HG03432 (cell line): ENCODE data around the gene CMIP.

Source experiments
- ATAC-seq: cut with Tn5 transposase; IDR thresholded peaks from one replicate; pipeline ENCODE4 v1.9.1; 2021; ENCODE audit warnings: mild to moderate bottlenecking, moderate library complexity; ENCODE audit not compliant: unreplicated experiment

CMIP gene

DNA sequence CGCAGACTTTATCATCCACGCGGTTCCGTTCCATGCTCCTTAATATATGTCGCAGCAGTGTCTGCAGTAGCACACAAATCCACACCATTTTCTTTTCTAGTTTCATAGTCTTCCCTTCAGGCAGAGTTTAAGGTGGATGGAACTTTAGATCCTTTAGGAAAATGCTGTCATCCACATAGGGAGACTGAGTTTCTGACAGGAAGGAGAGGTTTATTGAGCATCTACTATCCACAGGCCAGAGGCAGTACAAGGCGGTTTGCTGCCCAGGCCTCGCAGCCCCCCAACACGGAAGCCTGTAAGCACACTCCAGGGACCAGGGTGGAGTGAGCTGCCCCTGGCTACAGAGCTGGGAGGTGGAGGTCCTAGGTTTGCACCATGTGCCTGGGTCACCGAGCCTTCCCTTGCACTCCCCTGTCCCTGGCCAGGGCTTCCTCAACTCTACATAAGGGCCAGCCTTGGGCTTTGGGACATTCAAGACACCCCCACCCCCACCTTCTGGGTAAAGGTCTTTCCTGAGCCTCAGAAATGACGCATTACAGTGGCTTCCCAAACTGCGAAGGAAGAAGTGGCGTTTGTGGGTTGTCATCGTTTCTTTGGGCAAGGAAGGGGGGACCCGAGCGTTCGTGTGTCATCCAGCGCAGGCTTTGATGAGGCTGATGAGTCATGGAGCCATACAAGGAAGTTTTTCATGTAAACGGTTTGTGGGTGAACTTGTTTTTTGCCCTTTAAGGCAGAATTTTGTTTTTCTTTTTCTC is 188.0 kb downstream of the CMIP start:
- no peak for ATAC-seq

DNA sequence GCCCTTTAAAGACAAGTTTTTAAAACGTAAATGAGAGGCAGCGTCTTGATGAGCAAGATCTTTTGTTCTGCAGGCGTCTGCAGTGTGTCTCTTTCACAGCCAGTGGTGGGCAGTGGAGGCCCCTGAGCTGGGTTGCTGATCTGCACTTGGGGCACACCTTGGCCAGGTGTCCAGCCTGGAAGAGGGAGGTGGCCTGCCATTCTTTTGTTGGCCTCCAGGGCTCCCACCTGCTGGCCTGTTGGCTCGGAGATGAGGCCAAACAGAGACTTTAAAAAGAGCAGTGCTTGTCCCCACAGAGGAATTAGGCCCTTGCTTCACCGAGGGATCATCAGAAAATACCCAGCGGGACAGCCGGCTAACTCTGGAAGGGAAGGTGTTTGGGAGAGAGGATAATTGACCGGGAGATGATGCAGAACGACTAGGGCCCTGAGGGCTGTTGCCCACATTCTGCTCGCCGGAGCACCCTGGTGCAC is 188.6 kb downstream of the CMIP start:
- ATAC-seq, result no peak

DNA sequence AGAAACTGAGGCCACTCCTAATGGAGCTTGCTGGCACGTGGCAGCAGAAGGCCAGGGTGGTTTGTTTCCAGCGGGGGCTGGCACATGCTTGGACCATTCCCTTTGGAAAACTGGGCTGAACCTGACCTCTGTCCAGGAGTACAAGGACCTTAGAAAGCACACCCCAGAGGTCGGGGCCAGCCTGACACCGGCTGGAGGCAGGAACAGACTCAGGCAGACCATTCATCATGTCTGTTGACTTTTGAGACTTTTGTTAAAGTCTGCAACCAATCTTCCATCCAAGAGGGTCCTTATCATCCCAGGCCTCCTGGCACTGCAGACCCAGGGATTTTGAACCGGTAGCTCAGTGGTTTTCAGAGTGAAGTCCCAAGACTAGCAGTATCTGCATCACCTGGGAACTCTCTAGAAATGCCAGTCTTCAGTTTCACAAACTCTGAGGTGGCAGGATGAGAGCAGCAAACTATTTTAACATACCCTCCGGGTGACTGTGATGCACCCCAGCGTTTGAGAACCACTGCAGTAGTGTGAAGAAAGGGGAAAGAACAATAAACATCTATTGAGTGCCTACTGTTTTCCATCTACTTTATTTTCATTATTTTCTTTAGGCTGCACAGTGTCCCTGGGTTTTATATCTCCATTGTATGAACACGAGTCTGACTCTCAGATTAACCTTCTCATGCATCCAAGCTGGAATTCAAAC is 189.2 kb downstream of the CMIP start:
- ATAC-seq, result no peak

DNA sequence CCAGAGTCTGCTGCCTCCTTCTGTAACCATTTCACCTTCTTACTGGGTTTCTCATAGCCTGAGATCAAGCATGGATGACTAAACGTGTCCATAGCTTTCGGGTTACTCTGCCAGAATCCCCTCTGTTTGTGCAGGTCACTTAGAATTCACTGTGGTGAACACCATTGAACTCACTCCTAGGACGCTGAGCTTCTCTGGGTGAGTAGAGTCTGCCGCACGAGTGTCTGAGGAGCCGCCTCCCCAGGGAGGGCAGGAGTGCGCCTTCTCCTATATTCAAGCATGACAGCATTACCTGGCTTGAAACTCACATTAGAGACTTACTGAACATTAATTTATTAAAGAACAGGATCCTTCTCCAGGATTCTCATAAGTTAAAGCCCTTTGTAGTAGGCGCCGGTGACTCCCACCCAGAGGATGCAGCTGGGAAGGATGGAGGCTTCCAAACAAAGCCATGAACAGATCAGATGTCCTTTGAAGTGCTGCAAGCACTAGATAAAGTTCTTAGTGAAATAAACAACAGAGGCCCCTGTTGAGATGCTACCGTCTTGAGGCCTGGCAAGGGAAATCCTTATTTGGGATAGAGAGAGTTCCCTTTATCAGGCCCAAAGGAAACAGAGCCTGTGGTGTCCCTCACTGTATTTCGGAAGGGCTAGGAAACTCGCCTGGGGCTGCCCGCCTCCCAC is 189.9 kb downstream of the CMIP start:
- ATAC-seq, result no peak

DNA sequence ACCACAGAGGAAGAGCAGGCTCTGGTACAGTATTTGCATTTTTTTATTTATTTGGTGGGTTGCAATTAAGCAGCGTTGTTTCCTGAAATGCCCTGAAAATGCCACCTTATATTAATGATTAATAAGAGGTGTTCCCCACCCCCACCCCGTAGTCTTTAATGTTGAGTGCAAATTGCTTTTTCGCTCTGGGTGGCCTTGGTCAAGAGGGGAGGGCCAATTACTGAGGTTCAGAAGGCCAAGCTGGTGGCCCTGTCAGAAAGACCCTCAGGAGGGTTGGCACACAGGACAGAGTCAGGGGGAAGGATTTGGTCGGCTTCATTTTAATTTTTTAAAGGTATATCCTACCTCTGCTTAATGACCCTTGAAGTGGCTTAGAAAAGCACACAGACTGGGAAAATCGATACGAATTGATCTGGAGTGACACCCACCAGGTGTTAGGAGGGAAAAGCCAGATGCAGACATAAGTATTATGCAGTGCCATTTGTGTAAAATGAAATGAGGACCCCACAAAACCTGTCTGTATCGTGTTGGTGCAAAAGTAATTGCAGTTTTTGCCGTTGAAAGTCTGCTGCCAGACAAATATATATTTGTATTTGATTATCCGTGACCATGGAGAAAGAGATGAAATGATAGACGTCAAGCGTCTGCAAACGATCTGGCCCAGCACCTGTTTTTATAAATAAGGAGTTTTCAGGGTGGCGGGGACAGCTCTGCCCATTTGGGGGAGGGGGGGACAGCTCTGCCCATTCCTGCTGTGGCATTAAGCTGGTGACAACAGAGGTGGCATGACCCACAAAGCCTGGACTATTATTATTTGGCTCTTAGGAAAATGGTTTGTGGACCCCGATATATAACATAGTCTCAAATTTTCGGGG is 190.7 kb downstream of the CMIP start:
- no peak for ATAC-seq

DNA sequence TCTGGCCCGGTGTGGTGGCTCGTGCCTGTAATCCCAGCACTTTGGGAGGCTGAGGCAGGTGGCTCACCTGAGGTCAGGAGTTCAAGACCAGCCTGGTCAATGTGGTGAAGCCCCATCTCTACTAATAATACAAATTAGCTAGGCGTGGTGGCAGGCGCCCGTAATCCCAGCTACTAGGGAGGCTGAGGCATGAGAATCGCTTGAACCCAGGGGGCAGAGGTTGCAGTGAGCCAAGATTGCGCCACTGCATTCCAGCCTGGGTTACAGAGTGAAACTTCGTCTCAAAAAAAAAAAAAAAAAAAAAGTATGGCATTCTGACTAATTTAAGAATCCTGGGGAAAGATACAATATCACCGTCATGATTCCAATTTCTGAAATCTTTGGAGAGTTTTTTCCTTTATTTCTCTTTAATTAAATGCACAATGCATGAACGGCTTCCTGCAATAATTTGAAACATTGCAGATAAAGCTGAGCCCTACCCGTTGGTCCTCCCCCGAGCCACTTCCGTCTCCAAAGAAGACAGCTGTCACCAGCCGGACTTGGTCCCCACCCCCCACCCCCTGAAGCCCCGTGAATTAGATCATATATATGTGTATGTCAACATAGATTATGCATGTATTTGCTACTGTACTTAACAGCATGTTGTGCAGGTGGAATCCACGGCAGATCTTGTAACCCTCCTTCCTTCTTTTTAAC is 191.8 kb downstream of the CMIP start:
- no peak for ATAC-seq

DNA sequence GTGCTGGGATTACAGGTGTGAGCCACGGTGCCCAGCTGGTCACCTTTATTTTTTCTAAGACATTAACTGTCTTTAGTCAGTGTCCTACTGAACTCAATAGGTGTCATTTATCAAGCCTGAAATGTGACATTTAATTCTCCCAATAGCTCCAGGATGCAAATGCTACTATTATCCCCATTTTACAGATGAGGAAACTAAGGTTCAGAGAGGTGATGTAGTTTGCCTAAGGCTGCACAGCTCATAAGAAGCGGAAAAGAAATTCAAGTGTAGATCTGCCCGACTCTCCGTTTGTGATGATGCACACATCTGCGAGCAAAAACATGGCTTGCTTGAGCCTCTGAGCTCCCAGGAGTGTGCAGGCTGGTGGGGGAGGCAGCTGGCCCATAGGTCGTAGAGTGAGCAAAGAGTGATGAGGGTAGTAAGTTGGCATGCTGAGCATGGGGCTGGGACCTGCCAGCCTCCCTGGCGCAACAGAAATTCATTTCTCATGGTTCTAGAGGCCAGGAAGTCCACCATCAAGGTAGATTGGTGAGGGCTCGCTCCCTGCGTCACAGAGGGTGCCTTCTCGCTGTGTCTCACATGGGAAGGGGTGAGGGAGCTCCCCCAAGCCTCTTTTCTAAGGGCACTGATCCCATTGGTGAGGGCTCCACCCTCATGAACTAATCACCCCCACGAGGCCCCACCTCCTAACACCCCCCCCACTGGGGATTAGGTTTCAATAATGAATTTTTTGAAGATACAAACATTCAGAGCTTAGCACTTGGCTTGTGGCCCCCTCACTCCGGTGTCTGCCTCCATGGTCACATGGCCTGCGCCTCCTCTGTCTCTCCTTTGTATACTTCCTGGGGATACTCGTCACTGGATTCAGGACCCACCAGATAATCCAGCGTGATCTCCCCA is 193.0 kb downstream of the CMIP start:
- ATAC-seq, result no peak

DNA sequence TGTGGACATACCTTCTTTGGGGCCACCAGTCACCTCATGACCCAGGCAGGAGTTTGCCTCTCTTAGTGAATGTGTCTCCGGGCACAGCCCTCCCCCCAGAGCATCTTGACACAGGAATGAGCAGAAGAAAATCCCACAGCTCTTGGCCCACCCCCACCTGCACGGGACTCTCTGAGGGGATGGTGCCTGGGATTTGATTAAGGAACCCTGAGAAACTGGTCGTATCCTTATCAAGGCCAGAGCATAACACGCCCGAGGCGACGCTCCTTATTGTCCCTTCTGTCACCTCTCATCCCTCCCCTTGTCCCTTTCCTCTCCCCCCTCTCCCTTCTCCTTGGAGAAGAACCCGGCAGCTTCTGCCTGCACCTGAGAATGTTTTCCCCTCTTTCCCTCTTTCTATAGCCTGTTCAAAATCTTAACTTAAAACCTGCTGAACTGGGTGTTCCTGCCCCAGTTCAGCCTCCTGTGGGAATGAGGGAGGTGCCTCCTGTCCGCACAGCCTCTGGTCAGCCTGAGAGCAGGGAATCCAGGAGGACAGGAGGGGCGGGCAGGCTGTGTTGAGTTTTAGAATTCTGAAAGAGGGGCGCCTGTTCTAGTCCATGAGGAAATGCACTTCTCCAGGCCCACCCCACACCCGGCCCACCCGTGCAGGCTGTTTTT is 193.8 kb downstream of the CMIP start:
- no peak for ATAC-seq

DNA sequence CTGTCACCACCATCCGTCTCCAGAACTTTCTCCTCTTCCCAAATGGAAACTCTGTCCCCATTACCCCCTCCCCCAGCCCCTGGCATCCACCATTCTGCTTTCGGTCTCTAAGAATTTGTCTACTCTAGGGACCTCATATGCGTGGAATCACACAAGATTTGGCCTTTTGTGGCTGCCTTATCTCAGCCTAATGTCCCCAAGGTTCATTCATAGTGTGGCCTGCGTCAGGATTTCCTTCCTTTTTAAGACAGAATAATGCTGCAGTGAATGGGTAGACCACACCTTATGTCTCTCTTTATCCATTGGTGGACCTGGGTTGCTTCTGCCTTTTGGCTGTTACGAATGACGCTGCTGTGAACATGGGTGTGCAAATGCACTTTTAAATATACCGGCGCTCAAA is 194.7 kb downstream of the CMIP start:
- ATAC-seq, result no peak

DNA sequence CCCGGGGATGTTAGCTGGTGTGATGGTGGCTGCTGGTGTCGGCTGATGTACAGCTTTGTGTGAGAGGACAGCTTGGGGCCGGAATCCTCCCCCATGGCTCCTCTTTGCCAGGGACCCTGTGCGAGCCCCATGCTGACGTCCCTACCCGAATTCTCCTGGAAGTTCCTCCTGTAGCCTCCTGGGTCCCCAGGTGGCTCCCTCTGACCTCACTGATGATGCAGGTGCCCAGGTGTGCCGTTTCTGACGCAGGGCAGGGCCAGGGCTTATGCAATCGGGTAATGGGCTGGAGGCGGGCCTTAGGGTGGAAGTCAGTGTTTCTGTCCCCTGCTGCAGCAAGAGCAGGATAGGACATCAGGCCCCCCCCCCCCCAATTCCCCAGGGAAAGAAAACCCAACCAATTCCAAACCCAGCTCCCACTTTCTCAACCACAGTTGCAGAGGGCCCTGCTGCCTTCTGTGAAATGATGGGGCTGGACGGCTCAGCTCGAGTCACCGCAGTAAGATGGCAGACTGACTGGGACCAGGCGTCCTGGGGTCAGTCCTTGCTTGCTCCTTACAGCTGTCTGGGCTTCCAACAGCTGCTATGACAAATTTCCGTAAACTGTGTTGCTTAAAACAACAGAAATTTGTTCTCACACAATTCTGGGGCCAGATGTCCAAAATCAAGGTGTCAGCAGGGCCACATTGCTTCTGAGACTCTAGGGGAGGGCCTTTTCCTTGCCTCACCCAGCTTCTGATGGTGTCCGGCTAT is 195.5 kb downstream of the CMIP start:
- ATAC-seq, result no peak

DNA sequence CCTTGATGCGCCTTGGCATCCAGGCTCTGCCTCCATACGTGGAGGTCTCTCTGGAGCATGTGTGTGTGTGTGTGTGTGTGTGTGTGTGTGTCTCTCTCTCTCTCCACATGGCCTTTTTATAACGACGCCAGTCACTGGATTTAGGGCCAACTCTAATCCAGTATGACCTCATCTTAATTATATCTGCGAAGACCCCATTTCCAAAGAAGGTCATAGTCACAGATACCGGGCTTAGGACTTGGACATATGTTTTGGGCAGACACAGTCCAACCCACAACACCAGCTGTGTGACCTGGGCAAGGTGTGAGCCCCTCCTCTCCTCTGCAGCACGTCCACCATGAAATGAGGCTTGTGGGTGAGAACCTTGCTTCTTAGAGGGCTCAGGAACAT is 196.1 kb downstream of the CMIP start:
- no peak for ATAC-seq

DNA sequence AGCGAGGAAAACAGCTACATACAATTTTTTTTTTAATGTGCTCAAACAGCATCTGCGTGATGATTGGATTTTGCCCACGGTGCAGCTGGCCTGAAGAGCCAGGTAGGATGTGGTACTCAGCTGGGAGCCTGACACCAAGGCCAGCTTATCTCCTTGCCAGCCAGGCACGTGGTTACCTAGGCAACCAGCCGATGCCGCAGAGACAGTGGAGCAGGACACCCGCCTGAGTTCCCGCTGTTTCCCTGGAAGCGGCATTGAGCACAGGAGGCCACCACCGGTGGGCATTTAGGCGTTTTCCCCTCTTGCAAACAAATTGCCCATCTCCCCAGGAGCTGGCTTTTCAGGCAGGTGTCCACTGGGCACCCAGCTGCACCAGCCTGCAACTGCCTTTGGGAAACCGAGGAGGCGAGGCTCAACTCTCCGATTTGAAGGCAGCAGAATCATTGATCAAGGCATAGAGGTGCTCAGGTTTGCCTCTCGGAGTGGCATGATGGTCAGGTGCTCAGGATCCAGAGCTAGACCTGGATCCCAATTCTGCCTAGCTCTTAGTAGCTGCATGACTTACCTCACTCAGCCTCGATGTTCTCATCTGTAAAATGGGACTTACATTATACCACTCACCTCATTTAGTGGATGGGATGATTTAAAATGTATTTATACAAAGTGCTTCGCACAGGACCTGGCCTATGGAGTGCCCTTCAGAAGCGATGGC is 196.9 kb downstream of the CMIP start:
- ATAC-seq, result no peak

DNA sequence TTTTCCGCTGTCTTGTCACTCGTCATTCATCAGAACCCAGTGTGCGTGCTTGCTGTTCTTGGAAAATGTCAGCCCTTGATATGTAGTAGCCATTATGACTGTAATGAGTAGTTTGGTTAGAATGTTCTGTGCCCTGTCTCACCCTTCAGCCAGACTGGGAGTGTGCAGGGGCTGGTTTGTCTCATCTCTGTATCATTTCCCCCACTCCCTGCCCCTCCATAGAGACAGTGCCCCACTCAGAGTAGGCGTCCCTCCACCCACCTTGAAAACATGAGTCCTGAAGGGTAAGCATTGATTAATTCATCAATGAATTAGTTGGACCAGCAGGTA is 197.5 kb downstream of the CMIP start:
- no peak for ATAC-seq

DNA sequence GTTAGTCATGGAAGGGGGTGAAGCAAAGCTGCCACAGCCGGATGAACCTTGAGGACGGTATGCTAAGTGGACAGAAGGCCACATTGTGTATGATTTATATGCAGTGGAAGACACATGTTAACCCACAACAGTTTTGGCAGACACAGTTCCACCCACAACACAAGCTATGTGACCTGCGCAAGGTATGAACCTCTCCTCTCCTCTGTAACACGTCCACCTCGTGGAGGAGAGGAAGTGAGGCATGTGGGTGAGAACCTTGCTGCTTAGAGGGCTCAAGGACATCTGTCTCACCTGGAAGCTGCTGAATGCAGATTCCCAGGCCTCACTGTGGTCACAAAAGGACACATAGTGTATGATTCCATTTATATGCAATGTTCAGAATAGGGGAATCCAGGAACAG is 198.3 kb downstream of the CMIP start:
- ATAC-seq, result no peak

DNA sequence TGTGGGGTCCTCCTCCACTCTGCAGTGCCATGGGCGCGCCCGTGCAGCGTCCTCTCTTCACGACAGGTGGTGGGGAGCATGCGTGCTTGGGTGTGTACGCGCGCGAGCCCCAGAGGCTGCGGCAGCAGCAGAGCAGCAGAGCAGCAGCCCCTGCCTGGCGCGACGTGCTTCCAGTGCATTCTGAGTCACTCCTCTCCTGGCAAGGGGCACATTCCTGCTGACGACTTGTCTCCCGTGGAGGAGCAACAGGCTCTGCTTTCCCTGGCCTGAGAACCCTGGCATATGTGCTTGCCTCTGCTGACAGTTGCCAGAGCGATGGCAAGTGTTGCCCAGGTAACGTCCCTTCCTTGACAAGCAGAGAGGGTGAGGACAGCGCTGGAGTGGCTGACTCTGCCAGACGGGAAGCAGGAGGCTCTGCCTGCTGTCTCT is 200.7 kb downstream of the CMIP start:
- no peak for ATAC-seq

DNA sequence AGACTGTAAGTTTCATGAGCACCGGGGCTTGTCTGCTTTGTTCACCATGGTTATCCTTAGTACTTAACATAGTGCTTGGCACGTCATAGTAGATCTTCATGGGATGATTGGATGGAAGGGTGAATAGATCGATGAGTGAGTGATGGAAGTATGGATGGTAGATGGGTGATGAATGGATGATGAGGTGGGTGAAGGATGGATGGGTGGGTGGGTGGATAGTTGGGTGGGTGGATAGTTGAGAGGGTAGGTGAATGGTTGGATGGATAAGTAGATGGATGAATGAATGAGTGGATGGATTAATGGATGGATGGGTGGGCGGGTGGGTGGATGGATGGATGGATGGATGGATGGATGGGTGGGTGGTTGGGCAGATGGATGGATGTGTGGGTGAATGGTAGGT is 201.3 kb downstream of the CMIP start:
- ATAC-seq, result no peak

DNA sequence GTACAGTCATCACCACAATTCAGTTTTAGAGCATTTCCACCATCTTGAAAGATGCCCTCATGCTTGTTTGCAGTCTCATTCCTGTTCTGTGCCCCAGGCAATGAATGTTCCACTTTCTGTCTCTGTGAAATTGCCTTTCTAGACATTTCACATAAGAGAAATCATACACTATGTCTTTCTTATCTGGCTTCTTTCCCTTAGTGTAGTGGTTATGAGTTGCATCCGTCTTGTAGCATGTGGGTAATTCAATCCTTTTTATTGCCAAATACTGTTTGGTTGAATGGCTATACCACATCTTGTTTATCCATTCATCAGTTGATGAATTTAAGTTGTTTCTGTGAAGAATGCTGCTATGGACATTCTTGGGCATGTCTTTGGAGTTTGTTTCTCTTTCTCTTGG is 202.0 kb downstream of the CMIP start:
- ATAC-seq, result no peak

DNA sequence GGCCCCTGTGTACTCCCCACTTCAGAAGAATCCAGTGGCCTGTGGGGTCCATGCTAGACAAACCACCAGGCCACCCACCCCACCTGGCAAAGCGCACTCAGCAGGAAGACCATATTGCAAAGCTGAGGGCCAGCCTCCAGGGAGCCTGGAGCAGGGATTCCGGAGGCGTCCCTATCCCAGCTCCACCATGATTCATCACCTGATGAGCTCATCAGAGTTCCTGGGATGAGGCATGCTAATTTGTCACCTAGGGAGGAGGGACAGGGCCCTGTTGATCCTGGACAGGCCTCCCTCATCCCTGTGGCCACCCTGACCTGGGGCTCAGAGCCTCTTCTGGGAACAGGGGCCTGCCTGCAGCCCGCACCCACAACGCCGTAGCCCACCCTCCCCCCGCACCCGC is 202.9 kb downstream of the CMIP start:
- ATAC-seq, result no peak
